GM19035 (cell line): ENCODE measurements around the gene CTIF.

Experiments
- ATAC-seq: cut with Tn5 transposase; IDR thresholded peaks from one replicate; pipeline ENCODE4 v1.9.1; 2021; ENCODE audit not compliant: unreplicated experiment

CTIF gene

DNA sequence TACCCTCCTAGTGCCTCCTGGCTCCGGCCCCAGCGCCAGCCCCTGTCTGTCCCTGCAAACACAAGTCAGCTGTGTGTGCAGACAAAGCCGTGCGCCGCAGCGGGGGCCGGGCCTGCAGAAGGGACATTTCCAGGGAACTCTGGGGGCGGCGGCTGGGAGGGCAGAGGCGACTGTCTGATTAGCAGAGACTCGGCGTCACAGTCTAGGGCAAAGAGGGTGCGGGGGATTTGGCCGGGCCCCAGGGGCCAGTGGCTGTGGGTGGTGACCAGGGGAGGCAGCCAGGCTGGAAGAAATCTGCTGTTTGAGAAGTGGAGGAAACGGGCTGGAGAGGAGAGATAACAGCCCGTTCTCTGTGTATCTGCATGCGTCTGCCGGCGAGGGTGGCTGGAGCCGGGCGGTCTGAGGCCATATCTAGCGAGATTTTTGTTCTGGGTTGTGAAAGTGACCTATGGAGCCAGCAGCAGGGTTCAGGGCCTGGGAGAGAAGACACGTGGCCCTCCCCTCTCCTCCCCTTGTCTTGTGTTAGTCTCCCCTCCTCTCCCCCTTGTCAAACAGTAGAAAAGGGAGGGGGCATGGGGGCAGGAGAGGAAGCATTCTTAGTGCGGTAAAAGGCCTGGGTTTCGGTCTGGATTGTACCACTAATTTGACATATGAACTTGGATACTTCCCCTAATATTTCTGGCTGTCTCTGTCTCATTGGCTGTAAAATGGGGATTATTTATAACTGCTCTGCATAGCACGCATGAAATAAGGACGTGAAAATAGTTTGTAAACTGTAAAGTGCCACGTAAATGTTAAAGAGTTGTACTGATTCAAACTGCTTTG is 242.5 kb downstream of the CTIF start:
- no peak for ATAC-seq

DNA sequence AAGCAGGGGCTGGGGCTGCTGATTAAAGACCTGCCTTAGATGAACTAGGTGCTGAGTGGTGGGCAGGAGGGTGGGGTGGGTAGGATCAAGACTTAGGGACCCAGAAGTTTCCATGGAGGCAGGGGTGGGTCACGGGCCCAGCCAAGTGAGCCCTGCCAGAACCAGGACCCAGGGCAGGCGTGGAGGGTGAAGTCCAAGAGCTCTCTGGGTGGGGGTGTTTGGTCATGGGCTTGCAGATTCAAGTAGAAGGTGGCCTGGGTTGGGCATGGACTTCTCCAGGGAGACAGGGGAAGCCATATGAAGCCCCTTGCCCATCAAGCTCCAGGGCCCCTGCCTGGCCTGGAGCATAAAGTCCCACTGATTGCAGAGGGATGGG is 243.1 kb downstream of the CTIF start:
- ATAC-seq: no peak

DNA sequence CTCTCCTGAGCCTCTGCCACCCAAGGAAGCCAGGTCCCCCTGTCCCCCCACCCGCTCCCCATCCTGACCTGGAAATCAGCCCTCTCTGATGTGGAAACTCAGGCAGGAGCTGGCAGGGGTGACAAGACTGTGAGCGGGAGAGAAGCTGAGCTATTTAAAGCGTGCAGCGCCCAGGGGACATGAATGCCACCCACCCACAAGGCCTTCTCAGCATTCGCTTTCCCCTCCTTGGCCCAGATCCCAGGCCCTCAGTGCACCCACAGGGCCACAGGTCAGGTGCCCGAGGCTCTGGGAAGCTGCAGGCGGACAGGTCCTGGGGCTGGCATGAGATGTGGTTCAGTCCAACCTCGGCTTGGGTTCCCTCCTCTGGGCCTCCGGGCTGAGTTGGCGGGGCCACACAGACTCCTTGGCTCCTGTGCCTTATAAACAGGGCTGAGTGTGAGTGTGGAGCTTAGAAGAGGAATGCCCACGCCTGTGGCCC is 243.6 kb downstream of the CTIF start:
- no peak for ATAC-seq

DNA sequence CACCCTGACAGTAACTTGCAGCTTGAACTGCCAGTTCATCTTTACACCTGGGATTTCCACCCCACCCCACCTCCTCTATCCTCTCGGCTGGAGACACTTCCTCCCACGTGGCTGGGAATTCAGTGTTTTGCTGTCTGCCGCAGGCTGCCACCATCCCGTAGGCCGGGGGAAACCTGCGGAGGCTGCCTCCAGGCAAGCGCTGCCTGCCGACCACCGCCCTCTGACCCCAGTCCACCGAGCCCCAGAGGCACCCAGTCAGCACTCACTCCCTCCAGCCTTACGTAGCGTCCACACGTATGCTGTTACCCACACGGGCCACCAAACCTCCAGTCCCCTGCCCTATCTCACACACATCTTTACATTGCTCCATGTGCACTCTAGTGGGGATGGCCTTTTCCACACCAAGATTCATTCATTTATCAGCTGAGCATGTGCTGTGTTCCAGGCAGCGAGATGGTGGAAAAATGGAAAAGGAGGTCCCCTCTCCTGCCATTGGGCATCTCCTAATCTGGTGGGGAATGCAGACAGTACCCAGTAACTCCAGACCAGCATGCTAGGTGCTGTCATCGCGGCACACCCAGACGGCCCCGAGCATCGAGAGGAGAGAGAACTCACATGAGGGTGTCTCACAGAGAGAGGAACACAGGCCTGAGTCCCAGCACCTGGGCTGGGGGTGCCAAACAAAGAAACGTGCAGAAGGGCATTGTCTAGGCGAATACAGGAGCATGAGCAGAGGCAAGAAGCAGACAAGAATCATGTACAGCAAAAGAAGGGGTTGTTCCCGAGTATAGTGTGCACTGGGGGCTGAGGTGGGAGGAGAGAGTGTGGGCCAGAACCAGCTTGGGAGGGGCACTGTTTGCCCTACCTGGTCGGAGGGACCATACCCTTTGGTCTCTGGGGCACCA is 245.0 kb downstream of the CTIF start:
- no peak for ATAC-seq

DNA sequence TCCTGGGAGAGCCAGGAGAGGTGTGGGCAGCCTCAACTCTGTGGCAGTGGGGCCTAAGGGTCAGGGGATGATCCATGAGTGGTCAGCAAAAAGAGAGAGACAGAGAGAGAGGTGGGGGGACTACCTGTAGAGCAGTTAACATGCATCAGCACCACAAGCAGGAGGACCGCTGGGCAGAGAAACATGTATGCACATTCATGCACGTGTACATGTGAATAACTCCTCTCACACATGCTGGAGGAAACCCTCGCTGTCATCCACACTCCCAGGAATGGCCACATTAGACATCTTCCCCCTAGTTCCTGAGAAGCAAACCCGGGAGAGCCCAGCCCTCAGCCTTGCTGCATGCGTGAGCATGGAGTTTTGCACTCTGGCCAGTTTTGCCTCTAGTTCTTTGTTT is 245.8 kb downstream of the CTIF start:
- peak; percentile 32 for ATAC-seq

DNA sequence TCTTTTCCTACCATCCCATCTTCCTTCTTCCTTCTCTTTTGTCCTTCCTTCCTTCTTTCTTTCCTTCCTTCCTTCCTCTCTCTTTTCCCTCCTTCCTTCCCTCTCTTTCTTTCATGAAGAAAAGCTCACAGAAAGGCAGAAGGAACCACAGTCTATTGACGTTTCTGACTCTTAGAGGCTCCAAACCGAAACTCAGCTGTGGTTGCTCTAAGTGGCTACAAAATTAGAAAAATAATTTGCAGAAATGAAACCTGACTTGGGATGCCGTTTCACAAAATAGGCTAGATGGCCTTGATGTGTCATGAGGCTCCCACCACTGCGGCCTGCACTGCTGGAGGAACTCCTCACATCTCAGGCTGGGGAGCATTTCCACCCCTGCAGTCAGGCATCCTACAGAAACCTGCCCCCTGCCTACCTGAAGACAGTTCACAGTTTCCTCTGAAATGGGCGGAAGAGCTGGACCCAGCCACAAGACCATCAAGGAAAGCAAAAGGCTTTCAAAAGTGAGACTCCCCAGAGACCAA is 246.3 kb downstream of the CTIF start:
- peak; percentile 93 for ATAC-seq

DNA sequence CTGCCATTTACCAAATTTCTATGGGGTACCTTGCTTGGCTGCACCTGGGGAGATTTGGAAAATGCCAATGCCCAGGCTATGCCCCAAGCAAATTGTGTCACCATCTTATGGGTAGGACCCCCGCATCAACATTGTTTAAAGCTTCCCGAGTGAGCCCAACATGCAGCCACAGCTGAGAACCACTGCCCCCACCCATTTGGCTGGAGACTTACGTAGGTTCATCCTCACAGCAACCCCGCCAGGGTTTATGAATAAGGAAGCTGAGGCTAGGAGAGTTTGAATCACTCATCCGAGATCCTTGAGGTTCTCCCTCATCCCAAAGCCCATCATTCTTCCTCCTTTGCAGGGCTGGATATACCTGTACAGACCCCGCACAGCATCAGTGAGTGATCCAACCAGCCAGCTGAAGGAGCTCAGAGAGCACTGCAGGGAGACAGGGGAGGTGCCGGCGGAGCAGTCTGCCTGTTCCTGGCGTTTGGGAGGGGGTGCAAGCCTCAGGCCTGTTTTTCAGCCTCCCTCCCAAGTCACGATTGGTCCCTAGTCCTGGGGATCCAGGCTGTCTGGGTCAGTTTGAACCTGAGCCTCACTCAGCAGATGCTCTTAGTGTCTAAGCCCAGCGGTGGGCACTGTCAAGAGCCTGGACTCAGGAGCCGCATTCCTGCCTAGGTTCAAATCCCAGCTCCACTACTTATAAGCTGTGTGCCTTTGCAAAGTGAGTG is 247.1 kb downstream of the CTIF start:
- no peak for ATAC-seq

DNA sequence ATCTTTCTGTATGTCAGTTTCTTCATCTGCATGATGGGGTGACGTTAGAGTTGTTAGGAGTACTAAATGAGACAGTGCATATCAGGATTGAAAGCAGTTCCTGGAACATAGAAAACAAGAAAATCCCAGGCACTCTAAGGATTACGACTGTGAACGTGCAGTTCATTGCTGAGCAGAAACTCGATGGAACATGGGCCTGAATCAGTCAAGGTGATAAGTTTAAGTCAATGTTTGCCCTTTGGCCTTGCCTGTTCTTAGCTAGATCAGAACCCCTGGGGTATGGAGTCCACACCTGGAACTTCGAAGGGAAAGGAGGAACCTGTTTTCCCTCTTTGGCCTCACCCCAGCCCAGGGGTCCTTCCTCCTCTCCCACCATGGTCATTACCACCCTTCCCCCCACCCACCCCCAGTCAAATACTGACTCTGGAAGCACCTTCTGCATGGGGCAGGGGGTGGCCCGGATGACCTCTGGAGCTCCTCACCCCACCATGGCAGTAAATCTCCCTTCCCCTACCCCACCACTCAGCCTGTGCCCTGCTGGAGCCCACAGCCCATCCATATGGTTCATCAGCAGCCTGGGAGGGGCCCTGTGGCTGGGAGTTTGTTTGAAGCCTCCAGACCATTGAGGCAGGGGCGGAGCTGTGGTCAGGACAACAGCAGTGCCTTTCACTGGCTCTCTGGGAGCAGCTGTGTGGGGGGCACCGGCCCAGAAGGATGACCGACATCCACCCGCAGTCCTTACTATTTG is 247.8 kb downstream of the CTIF start:
- no peak for ATAC-seq

DNA sequence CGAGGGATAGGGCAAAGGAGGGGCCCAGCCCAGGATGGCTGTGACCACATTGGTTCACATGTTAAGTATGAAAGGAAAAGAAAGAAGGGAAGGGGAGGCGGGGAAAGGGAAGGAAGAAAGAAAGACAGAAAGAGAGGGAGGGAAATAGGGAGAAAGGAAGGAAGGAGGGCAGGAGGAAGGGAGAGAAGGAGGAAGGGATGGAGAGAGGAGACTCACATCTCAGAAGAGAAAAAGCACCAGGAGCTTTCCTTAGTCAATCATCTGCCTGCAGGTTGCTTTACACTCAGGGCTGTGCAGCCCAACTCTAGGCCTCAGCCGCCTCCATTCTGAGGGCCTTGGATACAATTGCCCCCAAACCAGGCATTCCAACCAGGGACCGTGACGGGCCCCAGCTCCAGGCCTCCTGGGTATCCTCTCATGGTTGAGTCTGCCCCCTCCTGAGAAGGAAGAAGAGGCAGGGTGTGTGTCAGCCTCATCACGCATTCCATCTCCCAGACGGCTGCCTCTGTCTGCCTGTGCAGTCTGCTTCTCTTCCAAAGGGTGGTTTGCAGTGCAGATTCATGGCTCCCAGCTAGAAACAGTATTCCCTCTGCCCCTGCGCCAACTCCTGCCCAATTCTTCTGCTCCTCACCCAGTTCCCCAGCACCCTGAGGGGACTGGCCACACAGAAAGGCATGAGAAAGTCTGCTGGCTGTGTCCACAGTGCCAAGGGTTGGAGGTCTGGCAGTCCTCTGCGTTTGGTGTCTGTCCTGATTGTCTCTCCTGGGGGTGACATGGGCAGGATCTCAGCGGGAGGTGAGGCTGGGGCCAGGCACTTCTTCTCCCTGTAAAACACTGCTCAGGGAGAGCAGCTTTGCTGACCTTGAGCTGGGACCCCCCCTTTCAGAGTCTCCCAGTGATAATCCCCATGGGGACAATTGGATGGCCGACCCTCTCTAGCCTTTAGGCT is 248.6 kb downstream of the CTIF start:
- ATAC-seq: no peak

DNA sequence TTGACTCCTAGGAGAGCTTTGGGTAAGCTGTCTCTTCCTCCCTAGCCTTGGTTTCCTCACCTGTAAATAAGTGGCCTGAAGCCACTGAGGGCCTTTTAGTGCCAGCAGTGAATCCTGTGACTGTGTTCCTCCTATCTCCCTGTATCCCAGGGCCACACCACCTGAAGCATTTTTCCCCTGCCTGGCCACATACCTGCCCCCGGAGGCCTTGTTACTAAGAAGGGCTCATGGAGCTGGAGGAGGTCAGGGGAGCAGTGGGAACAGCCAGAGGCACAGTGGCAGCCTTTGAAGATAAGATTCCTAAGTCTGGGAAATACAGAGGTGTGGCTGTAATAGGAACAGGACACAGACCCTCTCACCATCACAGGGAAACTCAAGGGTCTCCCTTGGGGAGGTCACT is 249.5 kb downstream of the CTIF start:
- no peak for ATAC-seq

DNA sequence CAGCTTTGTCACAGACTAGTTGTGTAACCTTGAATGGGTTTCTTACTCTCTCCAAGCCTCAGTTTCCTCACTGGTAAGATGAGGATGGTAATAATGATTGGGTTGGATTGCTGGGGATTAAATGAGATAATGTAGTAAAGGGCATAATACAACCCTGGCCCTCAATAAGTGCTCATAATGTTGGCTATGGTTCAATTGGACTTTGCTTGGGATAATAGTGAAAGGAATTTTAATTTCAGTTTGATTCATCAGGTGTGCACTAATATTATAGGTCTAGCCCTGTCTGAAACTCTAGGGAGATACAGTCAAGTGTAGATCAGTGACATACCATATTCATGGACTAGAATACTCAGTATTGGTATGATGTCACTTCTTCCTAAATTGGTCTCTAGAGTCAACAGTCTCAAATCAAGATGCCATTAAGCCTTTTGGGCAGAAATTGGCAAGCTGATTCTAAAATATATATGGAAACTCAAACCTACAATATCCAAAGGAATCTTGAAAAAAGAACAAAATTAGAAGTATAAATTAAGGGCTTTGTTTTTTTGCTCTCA is 250.5 kb downstream of the CTIF start:
- no peak for ATAC-seq

DNA sequence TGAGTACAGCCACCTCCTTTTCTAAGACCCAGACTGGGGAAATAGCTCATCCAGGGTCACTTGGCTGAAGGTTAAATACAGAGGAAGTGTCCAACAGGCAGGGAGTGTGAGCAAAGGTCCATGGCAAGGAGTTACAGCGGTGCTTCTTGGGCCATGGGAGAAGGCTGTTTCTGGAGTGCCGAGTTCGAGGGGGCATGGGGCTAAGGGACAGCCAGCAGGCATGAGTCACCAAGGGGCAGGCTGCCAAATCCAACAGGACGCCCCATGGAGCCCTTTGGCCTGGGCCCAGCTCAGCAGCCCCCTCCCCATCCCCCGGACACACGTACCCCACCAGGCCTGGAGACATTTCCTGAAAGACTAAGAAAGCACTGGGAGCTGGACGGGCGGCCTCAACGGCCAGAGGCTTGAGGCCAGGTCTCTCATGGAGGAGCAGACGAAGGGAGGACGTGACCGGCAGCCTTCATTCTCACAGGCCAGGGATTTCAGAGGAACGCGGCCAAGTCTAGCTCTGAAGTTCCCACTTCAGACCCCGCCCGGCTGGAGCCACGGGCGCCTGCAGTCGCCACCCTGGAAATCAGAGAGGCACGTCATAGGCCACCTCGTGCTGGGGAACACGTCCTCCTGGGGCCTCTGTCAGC is 251.5 kb downstream of the CTIF start:
- ATAC-seq: no peak

DNA sequence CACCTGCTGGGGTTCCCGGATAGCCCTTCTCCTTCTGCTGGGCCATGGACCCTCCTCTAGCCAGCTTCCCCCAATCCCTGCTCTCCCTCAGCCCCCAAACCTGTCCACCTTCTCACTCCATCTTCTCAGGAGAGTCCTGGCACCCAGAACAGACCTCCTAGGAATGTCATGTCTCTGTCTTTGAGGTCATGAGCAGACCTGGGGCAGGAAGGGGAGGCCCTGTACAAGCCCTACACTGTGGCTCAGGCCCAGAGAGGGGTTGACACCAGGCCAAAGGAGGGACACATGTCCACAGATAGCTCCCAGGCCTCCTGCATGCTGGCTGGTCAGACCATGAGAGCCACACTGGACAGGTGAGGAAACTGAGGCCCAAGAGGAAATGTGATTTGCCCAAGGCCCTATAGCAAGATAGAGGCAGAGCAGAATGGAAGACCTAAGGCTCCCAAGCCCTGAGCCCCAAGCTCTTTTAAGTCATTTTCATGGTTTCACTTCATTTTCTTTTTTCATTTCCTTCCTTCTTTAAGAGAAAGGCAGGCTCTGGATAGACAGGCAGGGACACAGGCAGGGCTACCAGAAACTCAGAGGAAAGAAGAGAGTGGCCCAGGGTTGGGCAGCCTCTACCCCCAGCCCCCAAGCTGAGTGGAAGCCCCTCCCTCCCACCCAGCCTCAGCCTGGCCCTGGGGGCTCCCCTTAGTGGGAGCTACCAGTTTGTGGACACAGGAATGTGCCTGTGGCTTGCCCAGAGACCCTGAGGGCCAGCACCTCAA is 252.2 kb downstream of the CTIF start:
- no peak for ATAC-seq

DNA sequence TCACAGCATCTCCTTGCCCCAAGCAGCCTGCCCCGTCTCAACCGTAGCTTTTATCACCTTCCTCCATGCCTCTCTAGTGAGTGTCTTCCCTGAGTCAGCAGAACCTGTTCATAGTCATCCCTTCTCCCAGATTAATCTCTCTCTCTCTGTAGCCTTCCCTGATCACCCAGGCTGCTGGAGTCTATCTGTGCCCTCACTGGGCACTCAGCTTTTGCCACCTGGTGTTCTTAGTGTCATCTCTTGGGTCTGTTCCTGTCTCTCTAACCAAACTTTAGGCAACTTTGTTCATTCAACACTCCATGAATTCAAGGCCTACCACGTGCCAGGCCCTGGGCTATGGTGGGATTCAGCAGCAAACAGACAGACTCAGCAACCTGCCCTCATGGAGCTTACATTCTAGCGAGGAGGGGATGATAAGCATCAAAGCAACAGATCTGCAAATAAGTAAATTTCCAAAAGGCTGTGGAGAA is 252.8 kb downstream of the CTIF start:
- no peak for ATAC-seq

DNA sequence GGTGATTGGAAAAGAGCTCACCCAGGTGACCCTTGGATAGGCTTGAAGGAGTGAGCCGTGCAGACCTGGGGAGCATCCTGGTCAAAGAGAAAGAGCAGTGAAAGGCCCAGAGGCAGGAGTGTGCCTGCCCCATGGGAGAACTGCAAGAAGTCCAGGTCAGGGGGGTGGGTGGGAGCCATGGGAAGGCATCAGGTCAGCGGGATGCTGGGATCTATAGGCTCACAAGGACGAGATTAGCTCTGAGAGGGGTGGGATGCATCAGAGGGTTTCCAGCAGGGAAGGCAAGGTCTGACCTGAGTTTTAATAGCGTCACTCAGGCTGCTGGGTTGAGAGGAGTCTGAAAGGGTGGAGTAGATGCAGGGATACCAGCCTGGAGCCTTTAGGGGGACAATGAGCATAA is 253.3 kb downstream of the CTIF start:
- no peak for ATAC-seq

DNA sequence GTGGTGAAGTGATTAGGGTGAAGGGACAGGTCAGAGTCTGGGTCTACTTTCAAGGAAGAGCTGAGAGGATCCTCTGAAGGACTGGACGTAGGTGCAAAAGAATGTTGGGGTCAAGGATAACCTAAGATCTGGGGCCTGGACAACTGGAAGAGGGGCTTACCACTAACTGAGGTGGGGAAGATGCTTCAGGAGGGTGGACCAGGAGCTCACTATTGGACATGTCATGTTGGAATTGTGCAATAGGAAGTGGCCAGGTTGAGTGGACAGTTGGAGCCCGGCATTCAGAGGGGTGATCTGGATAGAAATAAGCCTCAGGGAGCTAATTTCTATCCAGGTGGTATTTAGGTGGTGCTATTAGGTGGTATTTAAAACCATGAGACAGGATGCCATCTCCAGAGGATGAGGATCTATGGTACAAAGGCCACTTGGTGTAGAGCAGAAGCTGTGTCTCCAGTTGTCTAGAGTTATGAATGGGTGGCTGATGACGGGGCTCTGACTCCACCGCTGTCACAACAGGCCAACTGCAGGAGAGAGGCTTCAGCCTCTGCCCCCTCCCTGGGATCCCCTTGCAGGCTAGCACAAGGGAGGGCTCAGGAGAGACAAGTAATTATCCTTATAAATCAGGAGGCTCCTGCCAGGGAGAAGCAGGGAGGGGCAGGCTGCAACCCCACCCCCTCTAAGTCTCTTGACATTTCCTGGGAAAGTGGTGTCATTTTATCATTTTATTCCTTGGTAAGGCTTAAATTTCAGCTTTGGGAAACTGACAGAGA is 254.0 kb downstream of the CTIF start:
- ATAC-seq: no peak
